Stimulated activated CD4-positive, alpha-beta T cell treated with anti-CD3 and anti-CD28 coated beads, Interleukin-15, amount 100 ng/mL, for 24 hours (primary cell): ENCODE measurements around the gene CSGALNACT2.

Experiments
- DNase-seq: peaks from one replicate; pipeline ENCODE4 v3.0.0-alpha.2; 2020

CSGALNACT2 gene

GRCh38 chr10:43230101-43230908, 92.1 kb downstream of the CSGALNACT2 start:
- no peak for DNase-seq

- no peak for DNase-seq
Measured at GRCh38 chr10:43230909-43231522, 92.8 kb downstream of the CSGALNACT2 start.

- DNase-seq: no peak
Measured at GRCh38 chr10:43231523-43232078, 93.4 kb downstream of the CSGALNACT2 start.

- DNase-seq: no peak
Measured at GRCh38 chr10:43233601-43234430, 95.6 kb downstream of the CSGALNACT2 start.

- no peak for DNase-seq
Measured at GRCh38 chr10:43234471-43235041, 96.3 kb downstream of the CSGALNACT2 start.
